Kidney (tissue), 14 donors: ENCODE data around the gene PCYT1A. TPM values are rescaled to one million over a fixed set of nuclear protein-coding genes. Genes with fewer than 3 reads are reported as not detected.

Experiments used
- DNase-seq, 5 donors: peaks; one replicate each; pipeline ENCODE4 v3.0.0-alpha.2; 2013 to 2020
- FAIRE-seq: peaks from 2 replicates; lab custom pipeline; 2012; peaks lifted over from hg19 to GRCh38; lab: Jason Lieb, UNC
- H3K27ac ChIP-seq, 2 donors: one replicate each; pipeline ENCODE4 v1.7.0; 2013; ENCODE audit warnings: low read depth in 2 of 2, low read length in 2 of 2, inconsistent platforms in 1 of 2
- H3K27me3 ChIP-seq: one replicate; pipeline ENCODE4 v1.7.1; 2013; ENCODE audit warnings: low read length, inconsistent platforms; ENCODE audit not compliant: control insufficient read depth, insufficient read depth
- H3K36me3 ChIP-seq, 3 donors: one replicate each; pipeline versions ENCODE4 v1.7.0 to v1.7.1; 2013; ENCODE audit warnings: low read length in 3 of 3, control low read depth in 1 of 3, inconsistent platforms in 1 of 3; ENCODE audit not compliant: insufficient read depth in 3 of 3, control insufficient read depth in 2 of 3
- H3K4me1 ChIP-seq, 3 donors: one replicate each; pipeline versions ENCODE4 v1.7.0 to v1.7.1; 2013; ENCODE audit warnings: low read length in 3 of 3, inconsistent platforms in 1 of 3, low read depth in 1 of 3; ENCODE audit not compliant: control insufficient read depth in 2 of 3, insufficient read depth in 2 of 3
- H3K4me3 ChIP-seq, 3 donors: one replicate each; pipeline versions ENCODE4 v1.7.0 to v1.8.1; 2013; ENCODE audit warnings: low read length in 3 of 3, control low read depth in 1 of 3, inconsistent platforms in 1 of 3
- H3K9ac ChIP-seq, 3 donors: one replicate each; pipeline versions ENCODE4 v1.7.0 to v1.7.1; 2013; ENCODE audit warnings: low read length in 3 of 3, control low read depth in 1 of 3, inconsistent platforms in 1 of 3
- H3K9me3 ChIP-seq, 3 donors: one replicate each; pipeline versions ENCODE4 v1.7.0 to v1.7.1; 2013; ENCODE audit warnings: low read length in 3 of 3, control low read depth in 1 of 3, inconsistent platforms in 1 of 3; ENCODE audit not compliant: control insufficient read depth in 2 of 3, insufficient read depth in 1 of 3
- intact Hi-C: fragments of 100-400 bp; cut with DNase I; formaldehyde crosslinking; loops from one replicate; pipeline ENCODE4 v1.11.1; 2022
- polyA plus RNA-seq: library from polyadenylated mRNA; stranded (reverse); fragments of 350-450 nt; fragmentation: Illumina TruSeq; extraction: RNeasy Lipid Tissue Mini Kit (QIAGEN cat#74804); gene quantifications from one replicate; pipeline ENCODE4 v1.2.3, GENCODE V29; 2014; ENCODE audit warnings: low read depth, low replicate concordance; ENCODE audit not compliant: insufficient read depth
- total RNA-seq: library from RNA; stranded (reverse); fragmentation: NEBNext Ultra II Directional; extraction: Animal tissue kit (Norgen Biotek cat#: 25700); gene quantifications from one replicate; pipeline ENCODE4 v1.2.1, GENCODE V29; 2021
- TF ChIP-seq, protein P1 (sequence below): IDR thresholded peaks from 3 replicates; pipeline ENCODE4 v1.5.1; 2012; ENCODE audit warnings: mild to moderate bottlenecking, moderate library complexity, borderline replicate concordance; ENCODE audit not compliant: insufficient read depth; ENCODE audit errors: extremely low read depth
- donor health status: control.
- donor health status: control.
- donor health status: control.
- donor health status: control.
- donor health status: control.
- donor health status: DM: yes; HTN: yes; CAD: no.
- donor health status: Normal renal cell carcinoma (clear cell type).

Gene PCYT1A
- total and polyA plus RNA-seq, 2 donors from 2014 or later: 19.6 to 57.6 TPM

- TF ChIP-seq, protein P1, sequence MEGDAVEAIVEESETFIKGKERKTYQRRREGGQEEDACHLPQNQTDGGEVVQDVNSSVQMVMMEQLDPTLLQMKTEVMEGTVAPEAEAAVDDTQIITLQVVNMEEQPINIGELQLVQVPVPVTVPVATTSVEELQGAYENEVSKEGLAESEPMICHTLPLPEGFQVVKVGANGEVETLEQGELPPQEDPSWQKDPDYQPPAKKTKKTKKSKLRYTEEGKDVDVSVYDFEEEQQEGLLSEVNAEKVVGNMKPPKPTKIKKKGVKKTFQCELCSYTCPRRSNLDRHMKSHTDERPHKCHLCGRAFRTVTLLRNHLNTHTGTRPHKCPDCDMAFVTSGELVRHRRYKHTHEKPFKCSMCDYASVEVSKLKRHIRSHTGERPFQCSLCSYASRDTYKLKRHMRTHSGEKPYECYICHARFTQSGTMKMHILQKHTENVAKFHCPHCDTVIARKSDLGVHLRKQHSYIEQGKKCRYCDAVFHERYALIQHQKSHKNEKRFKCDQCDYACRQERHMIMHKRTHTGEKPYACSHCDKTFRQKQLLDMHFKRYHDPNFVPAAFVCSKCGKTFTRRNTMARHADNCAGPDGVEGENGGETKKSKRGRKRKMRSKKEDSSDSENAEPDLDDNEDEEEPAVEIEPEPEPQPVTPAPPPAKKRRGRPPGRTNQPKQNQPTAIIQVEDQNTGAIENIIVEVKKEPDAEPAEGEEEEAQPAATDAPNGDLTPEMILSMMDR: no peak
- DNase-seq (no peak), FAIRE-seq (no peak)
- no peaks in the 10 kb centered on the region for H3K4me1 ChIP-seq
- no peak overlapping the region for H3K9ac ChIP-seq
- intact Hi-C loops: no loop called here
- H3K36me3 ChIP-seq: peaks cover 2 to 10% (median 2%) of the 10 kb centered on the region in 3 donors
- H3K4me3 ChIP-seq: no peak overlapping the region
- no peak overlapping the region for H3K27ac ChIP-seq
- no peaks in the 10 kb centered on the region for H3K27me3 ChIP-seq
- H3K9me3 ChIP-seq: no peaks in the 10 kb centered on the region
These were observed 13.9 kb downstream of the PCYT1A start for GRCh38 chr3:196273655-196274054.

DNA sequence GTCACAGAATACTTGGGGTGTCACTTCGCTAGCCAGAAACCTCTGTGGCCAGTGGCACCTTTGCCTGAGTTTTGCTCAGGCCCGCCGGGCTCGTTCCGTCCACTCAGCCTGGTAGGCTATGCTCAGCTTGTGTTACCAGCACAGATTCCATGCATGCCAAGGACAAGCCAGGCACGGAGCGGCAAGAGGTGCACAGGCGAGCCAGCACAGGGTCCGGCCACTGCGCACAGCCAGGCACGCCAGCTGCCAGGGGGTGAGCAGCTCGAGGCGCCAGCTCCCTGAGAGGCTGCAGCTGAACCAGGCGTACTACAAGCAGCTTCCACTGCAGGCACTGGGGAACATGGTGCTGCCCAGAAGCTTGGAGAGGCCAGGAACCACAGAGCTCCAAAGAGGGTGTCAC, 14.7 kb downstream of the PCYT1A start:
- TF ChIP-seq, protein P1: no peak
- no peaks in the 10 kb centered on the region for H3K9me3 ChIP-seq
- H3K27ac ChIP-seq: no peak overlapping the region
- H3K27me3 ChIP-seq: no peaks in the 10 kb centered on the region
- DNase-seq: no peak
- H3K36me3 ChIP-seq: peaks cover 2 to 10% (median 2%) of the 10 kb centered on the region in 3 donors
- no peak overlapping the region for H3K4me3 ChIP-seq
- intact Hi-C loops: no loop called here
- H3K4me1 ChIP-seq: no peaks in the 10 kb centered on the region
- H3K9ac ChIP-seq: no peak overlapping the region
- FAIRE-seq: no peak

GRCh38 chr3:196270499-196270898, 17.0 kb downstream of the PCYT1A start:
- intact Hi-C loops: no loop called here
- Histone ChIP-seq H3K27ac (no peak overlapping the region), H3K4me1 (no peaks in the 10 kb centered on the region), H3K9me3 (no peaks in the 10 kb centered on the region), H3K4me3 (no peak overlapping the region), H3K36me3 (peaks cover 2 to 16% (median 4%) of the 10 kb centered on the region in 3 donors), H3K27me3 (no peaks in the 10 kb centered on the region), H3K9ac (no peak overlapping the region)
- FAIRE-seq (no peak), DNase-seq (no peak)
- TF ChIP-seq, protein P1: no peak
